ENCODE measurements around the gene LYSMD2. TPM values are rescaled to one million over a fixed set of nuclear protein-coding genes. Genes with fewer than 3 reads are reported as not detected.

The LYSMD2 gene
- total and polyA plus RNA-seq, 9 of the 15 experiments (the other 6 are each of a cell fraction or from before 2014, with no cell fraction given), result 4.3 to 30.3 (median 9.8) TPM

- TF ChIP-seq NCOR1 (IDR thresholded peaks at IDR 0.05) (peak; percentile 52; the same call in 1 of the 2 replicates), HLTF (IDR thresholded peaks at IDR 0.05) (no peak), FOXA3 (CRISPR knock-in tag; conservative IDR thresholded peaks at IDR 0.05 in 1 of 2, IDR thresholded peaks at IDR 0.05 in 1 of 2) (0 out of 4 replicates have a peak, but pooled peaks of 1 of the 2 experiments have one; percentile 14), DPF2 (IDR thresholded peaks at IDR 0.05) (peak; percentile 68), LCOR (CRISPR knock-in tag; IDR thresholded peaks at IDR 0.05) (no peak), ARID1B (IDR thresholded peaks at IDR 0.05) (peak; percentile 86), STAT5A (IDR thresholded peaks at IDR 0.05; ENCODE audit: borderline replicate concordance, low read length) (peak; percentile 60), SMARCE1 (IDR thresholded peaks at IDR 0.05) (peak; percentile 86; the same call in 1 of the 2 replicates), MEIS2 (IDR thresholded peaks at IDR 0.05; ENCODE audit: partially characterized antibody) (peak; percentile 95), RCOR1 (IDR thresholded peaks at IDR 0.05; ENCODE audit: borderline replicate concordance in 1 of 2, low read depth in 2 of 2, low read length in 2 of 2) (peak in 1 of 2 experiments; percentile 89; a peak in 2 of 4 replicates), HMGN3 (IDR thresholded peaks at IDR 0.05; ENCODE audit: borderline replicate concordance, extremely low read depth, insufficient read length, low read depth, low read length) (no peak), KLF16 (IDR thresholded peaks at IDR 0.05) (peak; percentile 71), NFATC3 (IDR thresholded peaks at IDR 0.05) (peak; percentile 84; the same call in 1 of the 2 replicates), NFIX (CRISPR knock-in tag; IDR thresholded peaks at IDR 0.05; ENCODE audit: low read depth) (no peak), ZBTB17 (CRISPR knock-in tag; IDR thresholded peaks at IDR 0.05) (no peak), CBFA2T3 (IDR thresholded peaks at IDR 0.05) (peak; percentile 79), LEF1 (IDR thresholded peaks at IDR 0.05) (0 out of 2 replicates have a peak, but pooled peaks have one; percentile 18), MLLT1 (IDR thresholded peaks at IDR 0.05) (peak in 1 of 2 experiments; percentile 83; a peak in 1 of 4 replicates), GABPB1 (CRISPR knock-in tag; IDR thresholded peaks at IDR 0.05) (no peak), TEAD1 (CRISPR knock-in tag; IDR thresholded peaks at IDR 0.05) (peak in 1 of 2 experiments; percentile 58; a peak in 1 of 4 replicates), FOSL1 (tag; conservative IDR thresholded peaks at IDR 0.05) (peak; percentile 94), RBM25 (IDR thresholded peaks at IDR 0.05; ENCODE audit: low read depth, low read length, severe bottlenecking) (no peak), JUND (IDR thresholded peaks at IDR 0.05; ENCODE audit: borderline replicate concordance, low read depth, low read length) (peak; percentile 82), JUND (tag; IDR thresholded peaks at IDR 0.05; ENCODE audit: borderline replicate concordance, low read depth, low read length) (peak; percentile 91; the same call in 2 of the 3 replicates), MTA2 (IDR thresholded peaks at IDR 0.05; ENCODE audit: low read depth) (peak; percentile 69), RERE (CRISPR knock-in tag; IDR thresholded peaks at IDR 0.05; ENCODE audit: borderline replicate concordance) (no peak)
Observed at GRCh38 chr15:51697163-51697562, 40.3 kb downstream of the LYSMD2 start (continued).

Measured in K562 (cell line).